Measurements from ENCODE around the gene ASCC2. TPM values are rescaled to one million over a fixed set of nuclear protein-coding genes. Genes with fewer than 3 reads are reported as not detected.
"Not testable (repeated sequence)": the region's sequence is repeated elsewhere in the genome, so short reads cannot be mapped to it uniquely, and the experiment has no call there.

The ASCC2 gene
- total and polyA plus RNA-seq, 7 experiments from 2014 or later, result 48.7 to 101 (median 90.5) TPM

DNA sequence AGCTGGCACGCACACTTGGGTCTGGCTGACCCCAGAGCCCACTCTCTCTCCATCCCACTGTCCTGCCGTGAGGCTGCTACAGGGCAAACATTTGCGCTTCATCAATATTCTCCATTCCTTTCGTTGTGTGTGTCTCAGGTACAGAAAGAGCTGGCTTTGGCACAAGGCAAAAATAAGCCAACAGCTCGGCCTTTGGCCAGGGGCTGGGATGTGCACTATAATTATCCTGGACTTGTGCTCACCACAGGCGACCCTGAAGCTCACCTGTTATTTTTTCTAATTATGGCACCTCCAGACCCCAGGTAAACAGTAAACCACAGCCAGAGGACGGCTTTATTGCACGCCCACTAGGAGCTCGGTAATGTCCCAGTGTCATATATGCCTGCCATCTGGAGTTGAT is 82.2 kb downstream of the ASCC2 start:
- no peaks in the 10 kb centered on the region for H3K27me3 Mint-ChIP-seq
- ChIA-PET POLR2A (no interaction called here), CTCF (no interaction called here)
- H3K27ac Mint-ChIP-seq, result no peak overlapping the region
- H3K36me3 Mint-ChIP-seq, result peaks cover 0 to 16% (median 2%) of the 10 kb centered on the region in 5 donors
- Histone ChIP-seq H3K36me3 (ENCODE audit: control insufficient read depth in 2 of 3, insufficient read depth in 3 of 3, low read length in 3 of 3) (peaks cover 0 to 8% (median 0%) of the 10 kb centered on the region in 3 experiments), H3K27ac (ENCODE audit: low read depth, low read length) (no peak overlapping the region), H3K27me3 (ENCODE audit: control insufficient read depth in 2 of 2, insufficient read depth in 2 of 2, low read length in 2 of 2) (no peaks in the 10 kb centered on the region), H3K4me1 (ENCODE audit: control insufficient read depth in 2 of 2, insufficient read depth in 2 of 2, low read length in 2 of 2) (peaks cover 0 to 7% of the 10 kb centered on the region in 2 donors), H3K9me3 (ENCODE audit: control insufficient read depth in 2 of 3, low read length in 3 of 3) (no peaks in the 10 kb centered on the region), H3K4me3 (ENCODE audit: low read length) (no peak overlapping the region)
- intact Hi-C loops (cut with micrococcal nuclease), result no loop called here
- ATAC-seq, result no peak
- no peaks in the 10 kb centered on the region for H3K9me3 Mint-ChIP-seq
- peaks cover 4 to 12% (median 11%) of the 10 kb centered on the region in 7 donors for H3K4me1 Mint-ChIP-seq
- H3K4me3 Mint-ChIP-seq, result no peak overlapping the region
- DNase-seq, result no peak

DNA sequence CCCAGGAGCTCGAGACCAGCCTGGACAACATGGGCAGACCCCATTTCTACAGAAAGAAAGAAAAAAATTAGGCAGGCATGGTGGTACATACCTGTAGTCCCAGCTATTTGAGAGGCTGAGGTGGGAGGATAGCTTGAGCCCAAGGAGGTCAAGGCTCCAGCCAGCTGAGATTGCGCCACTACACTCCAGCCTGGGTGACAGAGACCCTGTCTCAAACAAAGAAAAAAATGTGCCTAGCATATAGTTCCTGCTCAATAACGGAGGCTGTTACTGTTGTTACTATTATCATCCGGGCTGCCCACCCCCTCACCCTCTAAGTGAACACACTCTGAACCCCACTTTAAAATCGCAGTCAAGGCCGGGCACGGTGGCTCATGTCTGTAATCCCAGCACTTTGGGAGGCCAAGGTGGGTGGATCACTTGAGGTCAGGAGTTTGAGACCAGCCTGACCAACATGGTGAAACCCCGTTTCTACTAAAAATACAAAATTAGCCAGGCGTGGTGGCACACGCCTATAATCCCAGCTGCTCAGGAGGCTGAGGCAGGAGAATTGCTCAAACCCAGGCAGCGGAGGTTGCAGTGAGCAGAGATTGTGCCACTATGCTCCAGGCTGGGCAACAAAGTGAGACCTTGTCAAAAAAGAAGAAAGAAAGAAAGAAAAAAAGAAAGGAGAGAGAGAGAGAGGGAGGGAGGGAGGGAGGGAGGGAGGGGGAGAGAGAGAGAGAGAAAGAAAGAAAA is 83.2 kb downstream of the ASCC2 start:
- intact Hi-C loops (cut with micrococcal nuclease); ATAC-seq; CTCF ChIA-PET; H3K4me3 ChIP-seq (ENCODE audit: low read length); POLR2A ChIA-PET; H3K4me3 Mint-ChIP-seq; H3K4me1 ChIP-seq (ENCODE audit: control insufficient read depth in 2 of 2, insufficient read depth in 2 of 2, low read length in 2 of 2); H3K27ac ChIP-seq (ENCODE audit: low read depth, low read length); H3K9me3 ChIP-seq (ENCODE audit: control insufficient read depth in 2 of 3, low read length in 3 of 3); H3K27me3 Mint-ChIP-seq; H3K36me3 ChIP-seq (ENCODE audit: control insufficient read depth in 2 of 3, insufficient read depth in 3 of 3, low read length in 3 of 3); H3K9me3 Mint-ChIP-seq; H3K27me3 ChIP-seq (ENCODE audit: control insufficient read depth in 2 of 2, insufficient read depth in 2 of 2, low read length in 2 of 2); DNase-seq; H3K27ac Mint-ChIP-seq: not testable (repeated sequence)
- Mint-ChIP-seq H3K36me3 (peaks cover 0 to 19% (median 6%) of the 10 kb centered on the region in 5 donors), H3K4me1 (peaks cover 11 to 23% (median 18%) of the 10 kb centered on the region in 7 donors)

DNA sequence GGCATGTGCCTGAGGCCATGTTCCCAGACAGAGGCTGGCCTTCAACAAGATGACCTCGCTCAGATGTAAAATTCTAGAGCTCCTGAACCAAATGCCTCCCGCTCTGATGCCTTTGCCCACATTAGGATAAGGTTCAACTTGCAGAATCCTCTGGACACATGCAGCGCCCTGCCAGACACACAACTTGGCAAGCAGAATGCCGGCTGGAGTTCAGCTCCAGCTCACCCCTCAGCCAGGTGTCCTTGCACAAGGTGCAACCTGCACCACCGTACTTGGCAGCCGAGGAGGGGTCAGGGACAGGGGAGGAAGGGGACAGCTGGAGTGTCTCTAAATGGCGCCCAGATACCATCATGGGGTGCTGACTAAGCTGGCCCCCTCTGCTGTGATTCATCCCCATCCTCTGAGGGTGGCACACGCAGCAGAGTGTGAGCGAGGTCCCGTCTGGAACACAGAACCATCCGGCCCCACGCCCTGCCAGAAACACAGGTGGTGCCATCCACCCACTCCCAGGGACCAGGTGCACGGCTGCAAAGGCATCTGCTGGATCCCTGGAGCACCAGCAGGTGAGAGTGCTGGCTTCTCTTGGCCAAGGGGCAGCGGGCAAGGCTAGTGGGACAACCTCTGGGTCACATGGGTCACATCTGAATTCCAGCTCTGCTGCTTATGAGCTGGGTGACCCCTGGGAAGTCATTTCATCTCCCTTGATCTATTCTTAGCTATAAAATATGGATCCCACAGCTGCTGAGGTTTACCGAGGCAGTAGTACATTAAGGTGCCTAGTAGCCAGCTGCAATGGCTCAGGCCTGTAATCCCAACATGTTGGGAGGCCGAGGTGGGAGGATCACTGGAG is 84.0 kb downstream of the ASCC2 start:
- intact Hi-C loops (cut with micrococcal nuclease), result no loop called here
- H3K9me3 Mint-ChIP-seq, result no peaks in the 10 kb centered on the region
- H3K27ac Mint-ChIP-seq, result no peak overlapping the region

DNA sequence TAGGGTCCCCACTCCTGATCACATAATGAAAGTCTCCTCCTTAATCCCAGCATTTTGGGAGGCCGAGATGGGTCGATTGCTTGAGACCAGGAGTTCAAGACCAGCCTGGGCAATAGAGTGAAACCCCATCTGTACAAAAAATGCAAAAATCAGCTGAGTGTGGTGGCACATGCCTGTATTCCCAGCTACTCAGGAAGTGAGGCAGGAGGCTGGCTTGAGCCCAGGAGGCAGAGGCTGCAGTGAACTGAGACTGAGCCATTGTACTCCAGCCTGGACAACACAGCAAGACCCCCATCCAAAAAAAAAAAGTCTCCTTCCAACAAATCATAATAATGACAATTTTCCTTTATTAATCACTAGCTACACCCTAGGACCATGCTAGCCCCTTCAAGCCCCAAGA is 86.4 kb downstream of the ASCC2 start:
- no peak overlapping the region for H3K4me3 ChIP-seq (ENCODE audit: low read length)
- peaks cover 0 to 27% (median 0%) of the 10 kb centered on the region in 3 experiments for H3K36me3 ChIP-seq (ENCODE audit: control insufficient read depth in 2 of 3, insufficient read depth in 3 of 3, low read length in 3 of 3)
- peaks cover 0 to 9% of the 10 kb centered on the region in 2 donors for H3K4me1 ChIP-seq (ENCODE audit: control insufficient read depth in 2 of 2, insufficient read depth in 2 of 2, low read length in 2 of 2)
- no peaks in the 10 kb centered on the region for H3K27me3 ChIP-seq (ENCODE audit: control insufficient read depth in 2 of 2, insufficient read depth in 2 of 2, low read length in 2 of 2)
- POLR2A ChIA-PET, result interaction anchor here (0.6 kb wide), 1 partner anchor 252 kb away, joined by 4 read pairs; no protein-coding TSS in a partner anchor
- Mint-ChIP-seq H3K4me3 (no peak overlapping the region), H3K27ac (peak overlapping the region in 2 of 9 donors; percentile 42 to 82), H3K9me3 (no peaks in the 10 kb centered on the region), H3K4me1 (peaks cover 11 to 27% (median 23%) of the 10 kb centered on the region in 7 donors), H3K27me3 (no peaks in the 10 kb centered on the region), H3K36me3 (peaks cover 4 to 19% (median 8%) of the 10 kb centered on the region in 5 donors)
- CTCF ChIA-PET, result interaction anchor here (0.5 kb wide), 1 partner anchor 327 kb away, joined by 3 read pairs; no protein-coding TSS in a partner anchor
- ATAC-seq, result no peak
- intact Hi-C loops (cut with micrococcal nuclease), result no loop called here
- no peak overlapping the region for H3K27ac ChIP-seq (ENCODE audit: low read depth, low read length)
- DNase-seq, result no peak
- no peaks in the 10 kb centered on the region for H3K9me3 ChIP-seq (ENCODE audit: control insufficient read depth in 2 of 3, low read length in 3 of 3)

More for the DNA sequence above, 84.0 kb downstream of the ASCC2 start:
- Histone ChIP-seq H3K4me3 (ENCODE audit: low read length) (no peak overlapping the region), H3K4me1 (ENCODE audit: control insufficient read depth in 2 of 2, insufficient read depth in 2 of 2, low read length in 2 of 2) (peaks cover 0 to 9% of the 10 kb centered on the region in 2 donors), H3K9me3 (ENCODE audit: control insufficient read depth in 2 of 3, low read length in 3 of 3) (no peaks in the 10 kb centered on the region), H3K27ac (ENCODE audit: low read depth, low read length) (no peak overlapping the region), H3K27me3 (ENCODE audit: control insufficient read depth in 2 of 2, insufficient read depth in 2 of 2, low read length in 2 of 2) (no peaks in the 10 kb centered on the region), H3K36me3 (ENCODE audit: control insufficient read depth in 2 of 3, insufficient read depth in 3 of 3, low read length in 3 of 3) (peaks cover 0 to 8% (median 0%) of the 10 kb centered on the region in 3 experiments)
- ATAC-seq (no peak), DNase-seq (no peak)
- Mint-ChIP-seq H3K36me3 (peaks cover 4 to 16% (median 8%) of the 10 kb centered on the region in 5 donors), H3K4me1 (peaks cover 11 to 27% (median 22%) of the 10 kb centered on the region in 7 donors), H3K27me3 (no peaks in the 10 kb centered on the region), H3K4me3 (no peak overlapping the region)
- ChIA-PET CTCF (no interaction called here), POLR2A (no interaction called here)

GRCh38 chr22:29750559-29751538 is 87.2 kb downstream of the ASCC2 start:
- Mint-ChIP-seq H3K4me3 (peak overlapping the region in 1 of 10 donors; percentile 4), H3K27me3 (no peaks in the 10 kb centered on the region), H3K27ac (peak overlapping the region in 5 of 9 donors; percentile 30 to 87 (median 82)), H3K9me3 (no peaks in the 10 kb centered on the region), H3K36me3 (peaks cover 4 to 19% (median 8%) of the 10 kb centered on the region in 5 donors), H3K4me1 (peaks cover 11 to 27% (median 22%) of the 10 kb centered on the region in 7 donors)
- H3K4me1 ChIP-seq (ENCODE audit: control insufficient read depth in 2 of 2, insufficient read depth in 2 of 2, low read length in 2 of 2), result peaks cover 0 to 9% of the 10 kb centered on the region in 2 donors
- intact Hi-C loops (cut with micrococcal nuclease), result no loop called here
- DNase-seq (peak in 1 of 9 donors; percentile 24), ATAC-seq (peak; percentile 83)
- H3K27ac ChIP-seq (ENCODE audit: low read depth, low read length), result peak overlapping the region; percentile 6
- H3K27me3 ChIP-seq (ENCODE audit: control insufficient read depth in 2 of 2, insufficient read depth in 2 of 2, low read length in 2 of 2), result no peaks in the 10 kb centered on the region
- no peaks in the 10 kb centered on the region for H3K9me3 ChIP-seq (ENCODE audit: control insufficient read depth in 2 of 3, low read length in 3 of 3)
- ChIA-PET POLR2A (no interaction called here), CTCF (interaction anchor here (0.5 kb wide), 1 partner anchor 327 kb away, joined by 3 read pairs; no protein-coding TSS in a partner anchor)
- H3K4me3 ChIP-seq (ENCODE audit: low read length), result no peak overlapping the region
- peaks cover 0 to 32% (median 0%) of the 10 kb centered on the region in 3 experiments for H3K36me3 ChIP-seq (ENCODE audit: control insufficient read depth in 2 of 3, insufficient read depth in 3 of 3, low read length in 3 of 3)

- Mint-ChIP-seq H3K36me3 (peaks cover 8 to 23% (median 11%) of the 10 kb centered on the region in 5 donors), H3K27ac (no peak overlapping the region), H3K4me1 (peaks cover 11 to 27% (median 17%) of the 10 kb centered on the region in 7 donors), H3K9me3 (no peaks in the 10 kb centered on the region), H3K4me3 (peak overlapping the region in 1 of 10 donors; percentile 4), H3K27me3 (no peaks in the 10 kb centered on the region)
- H3K9me3 ChIP-seq (ENCODE audit: control insufficient read depth in 2 of 3, low read length in 3 of 3), result no peaks in the 10 kb centered on the region
- H3K4me3 ChIP-seq (ENCODE audit: low read length), result no peak overlapping the region
- intact Hi-C loops (cut with micrococcal nuclease), result no loop called here
- no peak overlapping the region for H3K27ac ChIP-seq (ENCODE audit: low read depth, low read length)
- DNase-seq (no peak), ATAC-seq (no peak)
- peaks cover 0 to 41% (median 0%) of the 10 kb centered on the region in 3 experiments for H3K36me3 ChIP-seq (ENCODE audit: control insufficient read depth in 2 of 3, insufficient read depth in 3 of 3, low read length in 3 of 3)
- no peaks in the 10 kb centered on the region for H3K27me3 ChIP-seq (ENCODE audit: control insufficient read depth in 2 of 2, insufficient read depth in 2 of 2, low read length in 2 of 2)
- H3K4me1 ChIP-seq (ENCODE audit: control insufficient read depth in 2 of 2, insufficient read depth in 2 of 2, low read length in 2 of 2), result peaks cover 0 to 9% of the 10 kb centered on the region in 2 donors
- ChIA-PET CTCF (no interaction called here), POLR2A (no interaction called here)
Measured at GRCh38 chr22:29750029-29750428, 88.0 kb downstream of the ASCC2 start.

All from naive thymus-derived CD4-positive, alpha-beta T cell (primary cell).